Mucosa of descending colon (tissue), 3 donors: ENCODE results near the gene RPL10. TPM values are rescaled to one million over a fixed set of nuclear protein-coding genes. Genes with fewer than 3 reads are reported as not detected.

Source experiments
- ATAC-seq: fragments of 200-7000 bp; cut with Tn5 transposase; one replicate; pipeline ENCODE4 v1.9.1; 2020; ENCODE audit warnings: mild to moderate bottlenecking, moderate library complexity
- DNase-seq, 3 donors: peaks; one replicate each; pipeline ENCODE4 v3.0.0-alpha.2; 2020
- H3K36me3 ChIP-seq: fragments of 200-600 bp; one replicate; pipeline ENCODE4 v1.8.0; 2021; ENCODE audit warnings: low read depth, mild to moderate bottlenecking
- H3K4me1 ChIP-seq: fragments of 200-600 bp; one replicate; pipeline ENCODE4 v1.8.0; 2021; ENCODE audit warnings: low read depth, mild to moderate bottlenecking
- H3K4me3 ChIP-seq: fragments of 200-600 bp; one replicate; pipeline ENCODE4 v1.8.0; 2021; ENCODE audit warnings: mild to moderate bottlenecking
- H3K9me3 ChIP-seq: fragments of 200-600 bp; one replicate; pipeline ENCODE4 v1.8.0; 2021; ENCODE audit warnings: mild to moderate bottlenecking
- intact Hi-C, 2 donors: fragments of 100-400 bp; cut with DNase I in 1 of 2; cut with micrococcal nuclease in 1 of 2; formaldehyde crosslinking; loops; one replicate each; pipeline versions ENCODE4 v1.11.0 to v1.11.1; 2022; cut with DNase I, micrococcal nuclease
- total RNA-seq, 3 donors: library from RNA; stranded (reverse); fragmentation: NEBNext Ultra II Directional in 2 of 3; extraction: Animal tissue kit (Norgen Biotek cat#: 25700) in 2 of 3; gene quantifications; one replicate each; pipeline versions ENCODE4 v1.2.1 to v1.2.4, GENCODE V29; 2021 to 2023
- TF ChIP-seq, protein P1 (sequence below): fragments of 200-600 bp; IDR thresholded peaks from one replicate; pipeline ENCODE4 v1.8.0; 2022; ENCODE audit warnings: antibody characterized with exemption, mild to moderate bottlenecking
- donor health status: DM: no; HTN: no; CAD: no; lungs with moderate emphysema.
- donor health status: DM: no; HTN: no; CAD: no.
- donor health status: DM: no; HTN: yes; CAD: no.

Gene RPL10
- total RNA-seq, 3 donors from 2014 or later = 2,179 to 2,606 (median 2,424) TPM

DNA sequence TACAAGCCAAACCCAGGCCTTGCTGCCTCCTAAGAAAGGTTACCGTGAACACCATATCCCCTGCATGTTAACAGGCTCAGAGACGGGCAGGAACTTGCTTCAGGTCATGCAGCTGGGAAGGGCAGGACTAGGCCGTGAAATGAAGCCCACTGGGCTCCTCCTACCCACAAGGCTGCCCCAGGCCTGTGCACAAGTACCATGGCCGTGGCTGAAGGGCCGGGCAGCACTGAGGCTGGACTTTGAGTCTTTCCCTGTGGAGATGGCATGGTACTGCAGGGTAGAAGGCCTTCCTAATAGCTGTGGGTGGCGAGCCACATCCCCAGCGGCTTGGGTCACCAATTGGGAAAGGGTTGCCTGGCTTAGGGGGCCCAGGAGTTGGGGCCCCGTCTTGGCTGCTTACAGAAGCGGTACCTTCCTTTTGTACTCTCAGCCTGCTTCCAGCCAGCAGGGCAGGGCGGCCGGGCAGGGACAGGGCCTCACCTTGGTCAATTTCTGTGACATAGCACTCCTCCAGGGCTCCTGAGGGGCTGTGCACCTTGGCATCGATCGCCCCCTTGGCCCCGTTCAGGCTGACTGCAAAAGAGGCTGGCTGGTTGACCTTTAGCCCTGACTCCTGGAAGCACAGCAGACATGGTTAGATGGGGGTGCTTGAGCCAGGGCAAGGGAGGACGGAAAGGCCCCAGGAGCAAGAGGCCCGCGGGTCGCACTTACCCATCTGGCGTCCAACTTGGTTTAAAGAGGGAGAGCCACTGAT lies 47.6 kb upstream of the RPL10 start:
- H3K4me1 ChIP-seq = peaks cover 5% of the 10 kb centered on the region
- TF ChIP-seq, protein P1, sequence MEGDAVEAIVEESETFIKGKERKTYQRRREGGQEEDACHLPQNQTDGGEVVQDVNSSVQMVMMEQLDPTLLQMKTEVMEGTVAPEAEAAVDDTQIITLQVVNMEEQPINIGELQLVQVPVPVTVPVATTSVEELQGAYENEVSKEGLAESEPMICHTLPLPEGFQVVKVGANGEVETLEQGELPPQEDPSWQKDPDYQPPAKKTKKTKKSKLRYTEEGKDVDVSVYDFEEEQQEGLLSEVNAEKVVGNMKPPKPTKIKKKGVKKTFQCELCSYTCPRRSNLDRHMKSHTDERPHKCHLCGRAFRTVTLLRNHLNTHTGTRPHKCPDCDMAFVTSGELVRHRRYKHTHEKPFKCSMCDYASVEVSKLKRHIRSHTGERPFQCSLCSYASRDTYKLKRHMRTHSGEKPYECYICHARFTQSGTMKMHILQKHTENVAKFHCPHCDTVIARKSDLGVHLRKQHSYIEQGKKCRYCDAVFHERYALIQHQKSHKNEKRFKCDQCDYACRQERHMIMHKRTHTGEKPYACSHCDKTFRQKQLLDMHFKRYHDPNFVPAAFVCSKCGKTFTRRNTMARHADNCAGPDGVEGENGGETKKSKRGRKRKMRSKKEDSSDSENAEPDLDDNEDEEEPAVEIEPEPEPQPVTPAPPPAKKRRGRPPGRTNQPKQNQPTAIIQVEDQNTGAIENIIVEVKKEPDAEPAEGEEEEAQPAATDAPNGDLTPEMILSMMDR = no peak
- no peaks in the 10 kb centered on the region for H3K9me3 ChIP-seq
- H3K4me3 ChIP-seq = no peak overlapping the region
- ATAC-seq (peak; percentile 50), DNase-seq (peak in 1 of 3 donors; percentile 46)
- H3K36me3 ChIP-seq = no peaks in the 10 kb centered on the region
- intact Hi-C loops = no loop called here

DNA sequence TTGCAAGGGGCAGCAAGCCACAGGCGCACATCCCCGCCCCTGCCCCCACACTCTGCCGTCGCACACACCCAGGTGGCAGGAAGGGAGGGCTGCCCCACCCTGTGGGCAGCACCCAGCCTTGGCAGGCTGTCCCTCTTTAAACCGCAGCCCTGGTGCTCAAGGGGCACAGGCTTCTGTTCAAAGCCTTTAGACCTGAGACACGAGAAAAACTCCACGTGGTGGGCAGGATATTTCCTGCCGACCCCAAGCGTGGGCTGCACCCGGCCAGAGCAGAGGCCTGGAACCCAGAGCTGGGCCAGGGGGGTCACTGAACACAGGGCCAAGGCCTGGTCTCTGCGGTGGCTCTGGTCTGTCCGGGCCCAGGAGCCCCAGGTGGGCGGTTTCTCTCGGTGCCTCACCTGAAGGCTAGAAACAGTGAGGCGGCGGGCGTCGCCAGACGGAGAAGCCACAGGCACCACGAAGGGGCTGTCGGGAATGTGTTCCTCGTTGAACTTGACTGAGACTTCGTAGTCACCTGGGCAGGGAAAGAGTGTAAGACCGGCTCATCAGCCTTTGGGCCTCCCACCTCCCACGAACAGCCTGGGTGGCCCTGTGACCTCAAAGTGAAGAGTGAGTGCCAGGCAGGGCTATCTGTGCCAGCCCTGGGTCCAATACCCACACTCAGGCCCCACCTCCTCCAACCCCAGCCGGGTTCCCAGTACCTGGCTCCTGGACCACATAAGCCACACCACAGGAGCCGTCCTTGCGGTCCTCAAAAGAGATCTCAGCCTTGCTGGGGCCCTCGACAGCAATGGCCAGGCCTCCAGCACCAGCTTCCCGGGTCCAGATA lies 46.8 kb upstream of the RPL10 start:
- H3K36me3 ChIP-seq = no peaks in the 10 kb centered on the region
- peaks cover 5% of the 10 kb centered on the region for H3K4me1 ChIP-seq
- no peaks in the 10 kb centered on the region for H3K9me3 ChIP-seq
- DNase-seq (peak; percentile 65 to 79 (median 67)), ATAC-seq (peak; percentile 79)
- TF ChIP-seq, protein P1 = no peak
- intact Hi-C loops = no loop called here
- H3K4me3 ChIP-seq = no peak overlapping the region

DNA sequence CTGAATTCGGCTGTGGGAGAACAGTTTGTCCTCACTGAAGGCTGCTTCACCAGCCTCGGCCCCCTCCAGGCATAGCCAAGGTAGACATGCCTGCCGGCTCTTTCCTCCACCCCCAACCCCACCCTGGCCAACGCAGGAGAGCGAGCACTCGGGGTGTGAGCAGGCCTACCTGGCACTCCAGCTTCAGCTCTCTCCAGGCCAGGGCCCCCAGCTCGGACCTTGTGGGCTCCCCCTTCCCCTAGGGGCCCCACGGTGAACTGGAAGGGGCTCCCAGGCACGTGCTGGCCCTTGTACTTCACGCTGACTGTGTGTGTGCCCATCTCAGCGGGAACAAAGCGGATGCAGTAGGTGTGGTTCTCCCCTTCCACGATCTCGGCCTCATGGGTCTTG lies 46.2 kb upstream of the RPL10 start:
- ATAC-seq = no peak
- no peaks in the 10 kb centered on the region for H3K9me3 ChIP-seq
- peak in 2 of 3 donors; percentile 21 to 40 for DNase-seq
- no peak overlapping the region for H3K4me3 ChIP-seq
- H3K4me1 ChIP-seq = peaks cover 5% of the 10 kb centered on the region
- intact Hi-C loops = no loop called here
- TF ChIP-seq, protein P1 = no peak
- no peaks in the 10 kb centered on the region for H3K36me3 ChIP-seq

DNA sequence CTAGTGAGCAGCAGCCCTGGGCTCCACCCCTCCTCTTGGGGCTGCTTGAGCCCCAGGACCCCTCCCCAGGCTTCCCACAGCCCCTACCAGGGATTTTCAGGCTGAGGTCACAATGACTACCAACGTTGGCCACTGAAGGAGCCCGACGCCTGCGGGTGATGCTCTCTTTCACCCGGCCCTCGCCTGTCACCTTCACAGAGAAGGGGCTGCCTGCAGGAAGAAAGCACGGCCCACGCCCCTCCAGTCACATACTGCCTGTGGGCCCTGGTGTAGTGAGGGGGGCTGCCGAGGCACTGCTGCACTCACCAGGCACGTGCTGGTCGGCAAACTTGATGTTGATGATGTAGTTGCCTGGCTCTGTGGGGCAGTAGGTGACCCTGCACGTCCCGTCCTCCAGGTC lies 45.7 kb upstream of the RPL10 start:
- TF ChIP-seq, protein P1 = no peak
- H3K4me1 ChIP-seq = peaks cover 5% of the 10 kb centered on the region
- no peak for ATAC-seq
- no peaks in the 10 kb centered on the region for H3K36me3 ChIP-seq
- intact Hi-C loops = no loop called here
- DNase-seq = peak in 2 of 3 donors; percentile 9 to 46
- no peak overlapping the region for H3K4me3 ChIP-seq
- no peaks in the 10 kb centered on the region for H3K9me3 ChIP-seq

DNA sequence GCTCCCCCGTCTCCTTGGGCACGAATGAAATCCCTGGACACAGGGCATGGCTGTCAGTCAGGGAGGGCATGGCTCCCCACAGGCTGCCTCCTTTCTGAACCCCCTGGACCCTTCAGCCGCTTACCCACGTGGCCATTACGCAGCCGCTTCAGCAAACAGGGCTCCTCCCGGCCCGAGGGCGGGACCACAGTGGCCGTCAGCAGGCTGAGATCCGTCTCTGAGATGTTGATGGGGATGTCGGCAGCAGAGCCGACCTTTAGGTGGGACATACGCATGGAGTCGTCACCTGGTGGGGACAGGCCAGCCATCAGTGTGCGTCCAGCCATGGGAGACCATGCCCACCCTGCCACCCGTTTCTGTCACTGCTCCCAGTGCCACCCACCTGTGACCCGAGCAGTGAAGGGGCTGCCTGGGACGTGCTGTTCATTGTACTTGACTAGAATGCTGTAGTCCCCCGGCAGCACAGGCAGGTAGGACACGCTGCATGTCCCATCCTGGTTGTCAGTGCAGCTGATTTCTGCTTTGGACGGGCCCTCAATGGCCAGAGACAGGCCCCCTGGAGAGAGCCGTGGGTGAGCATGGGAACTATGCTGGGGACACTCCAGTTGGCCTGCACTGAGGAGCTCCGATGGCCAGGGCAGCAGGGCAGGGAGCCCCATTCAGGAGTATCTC lies 44.9 kb upstream of the RPL10 start:
- Histone ChIP-seq H3K9me3 (no peaks in the 10 kb centered on the region), H3K36me3 (no peaks in the 10 kb centered on the region), H3K4me3 (no peak overlapping the region), H3K4me1 (peaks cover 5% of the 10 kb centered on the region)
- DNase-seq = peak in 1 of 3 donors; percentile 47
- TF ChIP-seq, protein P1 = no peak
- no peak for ATAC-seq
- intact Hi-C loops = no loop called here
